ENCODE results near the gene LSM2. TPM values are rescaled to one million over a fixed set of nuclear protein-coding genes. Genes with fewer than 3 reads are reported as not detected.
A peak's percentile ranks its signal among the peaks of the same experiment; 100 is the strongest.
"Not testable (repeated sequence)": the region's sequence is repeated elsewhere in the genome, so short reads cannot be mapped to it uniquely, and the experiment has no call there.

LSM2 gene
- total RNA-seq: 42.0 TPM
- 10 to 100 TPM; 41.3 to 64.3 (median 56.8) TPM for polyA plus RNA-seq (ENCODE audit: insufficient read depth in 1 of 8, insufficient read length in 8 of 8, low replicate concordance in 1 of 8)
- long read RNA-seq, donor 1, transcript LSM2-208 (5 exons, 876 nt): major isoform, 11 of 12 reads
- long read RNA-seq, donor 1, partial matches to known transcripts: 0 of 12 reads
- long read RNA-seq, donor 1, other reads (novel, unspliced or antisense): 0 of 12 reads
- long read RNA-seq, donor 2, transcript LSM2-208 (5 exons, 876 nt): major isoform, 9 of 9 reads
- long read RNA-seq, donor 2, partial matches to known transcripts: 0 of 9 reads
- long read RNA-seq, donor 2, other reads (novel, unspliced or antisense): 0 of 9 reads
- long read RNA-seq, donor 3, transcript LSM2-208 (5 exons, 876 nt): major isoform, 33 of 36 reads
- long read RNA-seq, donor 3, partial matches to known transcripts: 0 of 36 reads
- long read RNA-seq, donor 3, other reads (novel, unspliced or antisense): 0 of 36 reads
- long read RNA-seq, donor 4, transcript LSM2-208 (5 exons, 876 nt): major isoform, 29 of 30 reads
- long read RNA-seq, donor 4, partial matches to known transcripts: 0 of 30 reads
- long read RNA-seq, donor 4, other reads (novel, unspliced or antisense): 0 of 30 reads
- long read RNA-seq, donor 5, transcript LSM2-208 (5 exons, 876 nt): major isoform, 66 of 70 reads
- long read RNA-seq, donor 5, partial matches to known transcripts: 0 of 70 reads
- long read RNA-seq, donor 5, other reads (novel, unspliced or antisense): 0 of 70 reads
- long read RNA-seq, donor 6, transcript LSM2-208 (5 exons, 876 nt): major isoform, 56 of 71 reads
- long read RNA-seq, donor 6, partial matches to known transcripts: 10 of 71 reads
- long read RNA-seq, donor 6, other reads (novel, unspliced or antisense): 0 of 71 reads
- long read RNA-seq, donor 7, transcript LSM2-208 (5 exons, 876 nt): major isoform, 56 of 760 reads
- long read RNA-seq, donor 7, partial matches to known transcripts: 695 of 760 reads
- long read RNA-seq, donor 7, other reads (novel, unspliced or antisense): 7 of 760 reads
- long read RNA-seq, donor 8, transcript LSM2-208 (5 exons, 876 nt): major isoform, 35 of 38 reads
- long read RNA-seq, donor 8, partial matches to known transcripts: 0 of 38 reads
- long read RNA-seq, donor 8, other reads (novel, unspliced or antisense): 0 of 38 reads
- long read RNA-seq, donor 9, transcript LSM2-208 (5 exons, 876 nt): major isoform, 27 of 38 reads
- long read RNA-seq, donor 9, partial matches to known transcripts: 7 of 38 reads
- long read RNA-seq, donor 9, other reads (novel, unspliced or antisense): 0 of 38 reads
- long read RNA-seq, donor 10, transcript LSM2-208 (5 exons, 876 nt): major isoform, 54 of 68 reads
- long read RNA-seq, donor 10, partial matches to known transcripts: 13 of 68 reads
- long read RNA-seq, donor 10, other reads (novel, unspliced or antisense): 0 of 68 reads
- long read RNA-seq, donor 11, transcript LSM2-208 (5 exons, 876 nt): major isoform, 29 of 40 reads
- long read RNA-seq, donor 11, partial matches to known transcripts: 11 of 40 reads
- long read RNA-seq, donor 11, other reads (novel, unspliced or antisense): 0 of 40 reads

DNA sequence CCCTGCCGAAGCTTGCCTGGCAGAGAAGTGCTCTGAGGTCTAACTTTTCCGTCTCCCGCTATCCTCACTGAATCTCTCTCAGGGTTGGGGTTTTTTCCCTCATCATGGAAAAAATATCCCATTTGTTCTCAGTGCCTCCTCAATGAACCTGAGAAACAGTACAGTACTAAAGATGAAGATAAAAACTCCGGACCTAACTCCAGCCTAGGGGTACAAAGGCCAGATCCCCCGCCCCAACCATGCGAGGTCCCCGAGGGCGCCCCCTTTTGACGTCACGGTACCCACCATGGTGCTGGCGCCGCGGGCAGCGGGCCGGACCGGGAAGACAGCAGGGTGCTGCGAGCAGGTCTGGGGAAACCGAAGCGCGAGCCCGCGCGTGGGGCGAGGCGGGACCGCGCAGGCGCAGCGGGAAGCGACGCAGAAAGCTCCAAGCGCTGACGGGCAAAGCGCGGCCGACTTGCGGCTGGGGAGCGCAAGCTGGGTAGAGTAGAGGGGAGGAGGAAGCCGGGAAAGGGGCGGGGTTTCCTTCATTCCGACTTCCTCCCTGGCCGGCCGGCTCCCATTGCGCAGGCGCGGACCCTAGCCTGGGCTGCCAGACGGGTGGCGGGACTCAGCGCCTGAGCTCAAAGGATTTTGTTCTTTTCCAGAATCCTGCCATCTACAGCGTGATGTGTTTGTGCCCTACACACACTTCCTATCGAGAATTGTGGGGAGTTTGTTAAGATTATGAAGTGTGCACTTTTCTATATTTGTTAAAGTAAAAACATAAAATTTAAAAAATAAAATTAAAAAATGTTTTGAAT is at the start of gene LSM2:
TSS of gene LSM2 (minus strand) at position 497 of the 803 bp plus-strand sequence. CDS start at position 288, 209 bp downstream.
- Histone ChIP-seq H3K27ac (ENCODE audit: low read length) (peak within 1 kb of the TSS; percentile 98), H3K36me3 (ENCODE audit: control insufficient read depth, insufficient read depth, low read length) (peaks cover 13% of the 10 kb centered on the region), H3K9me3 (replicated peaks; ENCODE audit: control insufficient read depth, low read depth, low read length) (no peaks in the 10 kb centered on the region), H3K4me1 (ENCODE audit: control insufficient read depth, insufficient read depth, low read length) (peaks cover 14% of the 10 kb centered on the region), H3K4me3 (ENCODE audit: low read length) (peak within 1 kb of the TSS; percentile 91), H3K27me3 (ENCODE audit: control insufficient read depth, insufficient read depth, low read length) (no peaks in the 10 kb centered on the region)
- WGBS (ENCODE audit: insufficient coverage): 0% methylated on average over 20 of the region's 51 CpGs
- peak; percentile 99 for DNase-seq

DNA sequence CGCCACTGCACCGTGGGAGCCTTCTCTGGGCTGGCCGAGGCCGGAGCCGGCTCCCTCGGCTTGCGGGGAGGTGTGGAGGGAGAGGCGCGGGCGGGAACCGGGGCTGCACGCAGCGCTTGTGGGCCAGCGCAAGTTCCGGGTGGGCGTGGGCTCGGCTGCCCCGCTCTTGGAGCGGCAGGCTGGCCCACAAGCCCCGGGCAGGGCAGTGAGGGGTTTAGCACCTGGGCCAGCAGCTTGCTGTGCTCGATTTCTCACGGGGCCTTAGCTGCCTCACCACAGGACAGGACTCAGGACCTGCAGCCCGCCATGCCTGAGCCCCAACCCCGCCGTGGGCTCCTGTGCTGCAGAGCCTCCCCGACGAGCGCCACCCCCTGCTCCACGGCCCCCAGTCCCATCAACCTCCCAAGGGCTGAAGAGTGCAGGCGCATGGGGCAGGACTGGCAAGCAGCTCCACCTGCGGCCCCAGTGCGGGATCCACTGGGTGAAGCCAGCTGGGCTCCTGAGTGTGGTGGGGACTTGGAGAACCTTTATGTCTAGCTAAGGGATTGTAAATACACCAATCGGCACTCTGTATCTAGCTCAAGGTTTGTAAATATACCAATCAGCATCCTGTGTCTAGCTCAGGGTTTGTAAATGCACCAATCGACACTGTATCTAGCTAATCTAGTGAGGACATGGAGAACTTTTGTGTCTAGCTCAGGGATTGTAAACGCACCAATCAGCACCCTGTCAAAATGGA is 45.4 kb upstream of the LSM2 start:
- WGBS (ENCODE audit: insufficient coverage): 81% methylated on average over 23 of the region's 35 CpGs
- not testable (repeated sequence) for H3K27ac ChIP-seq (ENCODE audit: low read length); H3K4me3 ChIP-seq (ENCODE audit: low read length); H3K27me3 ChIP-seq (ENCODE audit: control insufficient read depth, insufficient read depth, low read length); H3K36me3 ChIP-seq (ENCODE audit: control insufficient read depth, insufficient read depth, low read length); DNase-seq; H3K9me3 ChIP-seq (replicated peaks; ENCODE audit: control insufficient read depth, low read depth, low read length); H3K4me1 ChIP-seq (ENCODE audit: control insufficient read depth, insufficient read depth, low read length)

DNA sequence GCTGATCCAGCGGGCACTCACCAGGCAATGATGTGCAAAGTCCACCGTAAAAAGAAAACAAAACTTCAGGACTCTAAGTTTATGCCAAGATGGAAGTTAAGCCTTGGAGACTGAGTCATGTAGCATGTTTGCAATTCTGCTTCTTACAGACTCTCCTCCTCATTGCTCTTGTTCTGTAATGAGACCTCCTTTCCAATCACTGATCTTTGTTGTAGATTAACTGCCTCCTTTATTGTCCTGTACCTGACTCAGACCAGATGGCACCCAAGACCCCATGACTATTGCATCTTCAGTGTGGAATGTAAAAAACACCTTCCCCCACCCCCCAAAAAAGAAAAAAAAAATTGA is 44.7 kb upstream of the LSM2 start:
- 78% methylated on average over 1 of the region's 2 CpGs for WGBS (ENCODE audit: insufficient coverage)
- no peak overlapping the region for H3K4me3 ChIP-seq (ENCODE audit: low read length)
- no peaks in the 10 kb centered on the region for H3K9me3 ChIP-seq (replicated peaks; ENCODE audit: control insufficient read depth, low read depth, low read length)

DNA sequence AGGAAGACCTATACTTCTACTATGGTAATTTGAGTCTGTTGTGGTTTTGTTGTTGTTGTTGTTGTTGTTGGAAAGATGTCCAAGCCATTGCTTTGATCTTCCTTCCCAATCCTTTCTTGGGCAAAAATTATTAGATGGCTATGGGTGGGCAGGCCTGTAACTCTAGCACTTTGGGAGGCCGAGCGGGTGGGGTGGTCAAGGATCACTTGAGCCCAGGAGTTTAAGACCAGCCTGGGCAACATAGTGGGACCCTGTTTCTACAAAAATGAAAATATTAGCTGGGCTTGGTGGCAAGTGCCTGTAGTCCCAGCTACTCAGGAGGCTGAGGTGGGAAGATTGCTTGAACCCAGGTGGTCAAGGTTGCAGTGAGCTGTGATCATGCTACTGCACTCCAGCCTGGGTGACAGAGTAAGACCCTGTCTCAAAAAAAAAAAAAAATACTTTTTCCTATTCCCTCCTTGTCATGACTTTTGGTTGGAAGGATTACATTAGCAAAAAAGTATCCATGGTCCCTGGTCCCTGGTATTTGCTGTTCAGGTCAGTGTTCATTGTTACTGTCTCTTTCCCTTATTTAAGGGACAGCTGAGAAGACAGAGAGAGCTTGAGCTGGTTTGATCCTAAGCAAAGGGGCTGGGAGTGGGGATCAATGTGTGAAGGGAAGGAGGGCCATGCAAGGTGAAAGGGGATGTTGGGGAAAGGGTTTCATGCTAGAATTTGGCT is 44.2 kb upstream of the LSM2 start:
- Histone ChIP-seq H3K4me1 (ENCODE audit: control insufficient read depth, insufficient read depth, low read length) (no peaks in the 10 kb centered on the region), H3K27me3 (ENCODE audit: control insufficient read depth, insufficient read depth, low read length) (no peaks in the 10 kb centered on the region), H3K36me3 (ENCODE audit: control insufficient read depth, insufficient read depth, low read length) (no peaks in the 10 kb centered on the region), H3K4me3 (ENCODE audit: low read length) (no peak overlapping the region), H3K9me3 (replicated peaks; ENCODE audit: control insufficient read depth, low read depth, low read length) (no peaks in the 10 kb centered on the region), H3K27ac (ENCODE audit: low read length) (no peak overlapping the region)
- WGBS (ENCODE audit: insufficient coverage): 90% methylated on average over 2 of the region's 2 CpGs
- no peak for DNase-seq

More for the DNA sequence above, 44.7 kb upstream of the LSM2 start:
- DNase-seq: no peak
- no peak overlapping the region for H3K27ac ChIP-seq (ENCODE audit: low read length)
- H3K4me1 ChIP-seq (ENCODE audit: control insufficient read depth, insufficient read depth, low read length): no peaks in the 10 kb centered on the region
- no peaks in the 10 kb centered on the region for H3K27me3 ChIP-seq (ENCODE audit: control insufficient read depth, insufficient read depth, low read length)
- no peaks in the 10 kb centered on the region for H3K36me3 ChIP-seq (ENCODE audit: control insufficient read depth, insufficient read depth, low read length)

DNA sequence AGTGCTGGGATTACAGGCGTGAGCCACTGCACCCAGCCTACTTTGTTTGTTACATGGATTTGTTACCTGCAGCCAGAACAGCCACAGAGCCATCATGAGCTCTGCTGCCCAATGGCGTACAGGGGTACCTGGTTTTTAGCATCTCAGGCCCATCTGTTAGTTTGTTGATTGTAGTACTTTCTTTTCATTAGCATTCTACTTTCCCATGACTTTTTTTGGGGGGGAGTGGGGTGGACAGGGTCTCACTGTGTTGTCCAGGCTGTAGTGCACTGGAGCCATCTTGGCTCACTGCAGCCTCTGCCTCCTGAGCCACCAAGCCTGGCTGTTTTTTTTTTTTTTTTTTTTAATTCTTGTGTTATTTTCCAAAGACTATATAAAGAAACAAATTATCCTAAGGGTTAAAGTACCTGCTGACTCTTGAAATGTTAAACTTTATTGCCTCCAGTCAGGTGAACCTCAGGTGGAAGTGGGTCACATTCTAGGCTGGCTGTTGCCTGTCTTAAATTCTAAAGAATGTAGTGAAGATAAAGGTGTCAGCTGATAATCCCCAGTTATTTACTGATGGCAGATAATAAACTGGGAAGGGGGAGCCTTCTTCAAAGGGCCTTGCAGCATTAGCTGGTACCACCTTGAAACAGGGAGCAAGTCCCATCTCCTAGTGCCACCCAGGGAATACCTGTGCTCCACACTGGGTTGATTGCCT is 40.7 kb upstream of the LSM2 start:
- Histone ChIP-seq H3K27ac (ENCODE audit: low read length) (no peak overlapping the region), H3K27me3 (ENCODE audit: control insufficient read depth, insufficient read depth, low read length) (no peaks in the 10 kb centered on the region), H3K9me3 (replicated peaks; ENCODE audit: control insufficient read depth, low read depth, low read length) (no peaks in the 10 kb centered on the region), H3K4me1 (ENCODE audit: control insufficient read depth, insufficient read depth, low read length) (no peaks in the 10 kb centered on the region), H3K36me3 (ENCODE audit: control insufficient read depth, insufficient read depth, low read length) (no peaks in the 10 kb centered on the region), H3K4me3 (ENCODE audit: low read length) (no peak overlapping the region)
- 54% methylated on average over 1 of the region's 2 CpGs for WGBS (ENCODE audit: insufficient coverage)
- DNase-seq: no peak

DNA sequence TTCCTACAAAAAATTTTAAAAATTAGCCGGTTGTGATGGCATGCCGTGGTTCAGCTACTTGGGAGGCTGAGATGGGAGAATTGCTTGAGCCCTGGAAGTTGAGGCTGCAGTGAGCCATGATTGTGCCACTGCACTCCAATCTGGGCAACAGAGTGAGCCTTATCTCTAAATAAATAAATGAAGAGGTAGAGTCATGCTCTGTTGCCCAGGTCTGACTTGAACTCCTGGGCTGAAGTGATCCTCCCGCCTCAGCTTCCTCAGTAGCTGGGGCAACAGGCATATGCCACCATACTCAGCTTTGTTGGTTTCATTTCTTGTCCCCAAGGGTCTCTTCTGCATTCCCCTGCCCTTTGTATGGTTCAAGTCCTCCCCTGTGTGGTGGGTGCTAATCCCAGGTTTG is 37.7 kb upstream of the LSM2 start:
- no peak for DNase-seq
- H3K9me3 ChIP-seq (replicated peaks; ENCODE audit: control insufficient read depth, low read depth, low read length): no peaks in the 10 kb centered on the region
- 100% methylated on average over 2 of the region's 3 CpGs for WGBS (ENCODE audit: insufficient coverage)
- H3K4me3 ChIP-seq (ENCODE audit: low read length): no peak overlapping the region
- peaks cover 17% of the 10 kb centered on the region for H3K36me3 ChIP-seq (ENCODE audit: control insufficient read depth, insufficient read depth, low read length)
- H3K4me1 ChIP-seq (ENCODE audit: control insufficient read depth, insufficient read depth, low read length): no peaks in the 10 kb centered on the region
- no peak overlapping the region for H3K27ac ChIP-seq (ENCODE audit: low read length)
- no peaks in the 10 kb centered on the region for H3K27me3 ChIP-seq (ENCODE audit: control insufficient read depth, insufficient read depth, low read length)

DNA sequence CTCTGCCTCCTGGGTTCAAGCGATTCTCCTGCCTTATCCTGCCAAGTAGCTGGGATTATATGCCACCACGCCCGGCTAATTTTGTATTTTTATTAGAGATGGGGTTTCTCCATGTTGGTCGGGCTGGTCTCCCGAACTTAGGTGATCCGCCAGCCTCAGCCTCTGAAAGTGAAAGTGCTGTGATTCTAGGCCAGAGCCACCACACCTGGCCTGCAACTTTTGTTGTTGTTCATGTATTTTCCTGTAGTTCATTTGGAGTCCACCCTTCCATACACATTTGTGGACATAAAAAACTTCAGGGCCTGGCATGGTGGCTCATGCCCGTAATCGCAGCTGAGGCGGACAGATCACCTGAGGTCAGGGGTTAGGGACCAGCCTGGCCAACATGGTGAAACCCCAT is 35.3 kb upstream of the LSM2 start:
- H3K27me3 ChIP-seq (ENCODE audit: control insufficient read depth, insufficient read depth, low read length): no peaks in the 10 kb centered on the region
- H3K9me3 ChIP-seq (replicated peaks; ENCODE audit: control insufficient read depth, low read depth, low read length): no peaks in the 10 kb centered on the region
- DNase-seq: no peak
- H3K4me3 ChIP-seq (ENCODE audit: low read length): no peak overlapping the region
- H3K4me1 ChIP-seq (ENCODE audit: control insufficient read depth, insufficient read depth, low read length): peaks cover 10% of the 10 kb centered on the region
- peaks cover 41% of the 10 kb centered on the region for H3K36me3 ChIP-seq (ENCODE audit: control insufficient read depth, insufficient read depth, low read length)
- no peak overlapping the region for H3K27ac ChIP-seq (ENCODE audit: low read length)
- WGBS (ENCODE audit: insufficient coverage): 94% methylated on average over 6 of the region's 9 CpGs

DNA sequence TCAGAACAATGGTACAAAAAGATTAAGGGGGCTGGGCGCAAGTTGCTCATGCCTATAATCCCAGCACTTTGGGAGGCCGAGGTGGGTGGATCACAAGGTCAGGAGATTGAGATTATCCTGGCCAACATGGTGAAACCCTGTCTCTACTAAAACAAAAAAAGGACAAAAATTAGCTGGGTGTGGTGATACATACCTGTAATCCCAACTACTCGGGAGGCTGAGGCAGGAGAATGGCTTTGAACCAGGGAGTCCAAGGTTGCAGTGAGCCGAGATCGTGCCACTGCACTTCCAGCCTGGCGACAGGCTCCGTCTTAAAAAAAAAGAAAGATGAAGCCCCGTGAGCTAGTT is 33.0 kb upstream of the LSM2 start:
- WGBS (ENCODE audit: insufficient coverage): 76% methylated on average over 5 of the region's 8 CpGs
- not testable (repeated sequence) for H3K27ac ChIP-seq (ENCODE audit: low read length); H3K4me3 ChIP-seq (ENCODE audit: low read length); DNase-seq; H3K27me3 ChIP-seq (ENCODE audit: control insufficient read depth, insufficient read depth, low read length); H3K9me3 ChIP-seq (replicated peaks; ENCODE audit: control insufficient read depth, low read depth, low read length)
- peaks cover 27% of the 10 kb centered on the region for H3K4me1 ChIP-seq (ENCODE audit: control insufficient read depth, insufficient read depth, low read length)
- H3K36me3 ChIP-seq (ENCODE audit: control insufficient read depth, insufficient read depth, low read length): peaks cover 53% of the 10 kb centered on the region
